Testis (tissue), 2 donors: ENCODE data around the gene LRP10.

Experiments
- POLR2A ChIP-seq: fragments of 450-650 bp; IDR thresholded peaks from one replicate; pipeline ENCODE4 v1.6.1; 2017; ENCODE audit warnings: antibody characterized with exemption, mild to moderate bottlenecking, moderate library complexity
- TF ChIP-seq, protein P1 (sequence below), 3 experiments: fragments of 450-650 bp in 2 of 3; fragments of 200-600 bp in 1 of 3; sonication (generic) in 1 of 3; IDR thresholded peaks; one replicate each; pipeline ENCODE4 v1.5.1; 2016 to 2019; ENCODE audit warnings: antibody characterized with exemption in 3 of 3, mild to moderate bottlenecking in 2 of 3, moderate library complexity in 1 of 3

DNA sequence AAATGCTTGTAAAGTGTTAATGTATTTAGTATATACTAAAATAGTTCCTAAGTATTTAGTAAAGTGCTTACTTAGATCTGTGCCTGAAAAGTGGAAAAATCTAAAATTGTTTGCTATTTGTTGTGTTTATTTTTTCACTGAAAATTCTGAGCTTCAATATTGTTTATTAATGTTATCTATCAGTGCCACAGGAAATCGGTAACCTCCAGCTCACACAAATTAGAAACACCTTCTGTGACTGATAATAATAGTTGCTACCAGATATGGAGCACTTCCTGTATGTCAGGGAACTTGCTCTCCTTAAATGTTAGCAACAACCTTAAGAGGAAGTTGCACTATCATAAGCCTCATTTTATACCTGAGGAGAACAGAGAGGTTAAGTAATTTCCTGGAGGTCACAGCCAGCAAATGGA is 723 bp upstream of the LRP10 start:
- TF ChIP-seq, protein P1, sequence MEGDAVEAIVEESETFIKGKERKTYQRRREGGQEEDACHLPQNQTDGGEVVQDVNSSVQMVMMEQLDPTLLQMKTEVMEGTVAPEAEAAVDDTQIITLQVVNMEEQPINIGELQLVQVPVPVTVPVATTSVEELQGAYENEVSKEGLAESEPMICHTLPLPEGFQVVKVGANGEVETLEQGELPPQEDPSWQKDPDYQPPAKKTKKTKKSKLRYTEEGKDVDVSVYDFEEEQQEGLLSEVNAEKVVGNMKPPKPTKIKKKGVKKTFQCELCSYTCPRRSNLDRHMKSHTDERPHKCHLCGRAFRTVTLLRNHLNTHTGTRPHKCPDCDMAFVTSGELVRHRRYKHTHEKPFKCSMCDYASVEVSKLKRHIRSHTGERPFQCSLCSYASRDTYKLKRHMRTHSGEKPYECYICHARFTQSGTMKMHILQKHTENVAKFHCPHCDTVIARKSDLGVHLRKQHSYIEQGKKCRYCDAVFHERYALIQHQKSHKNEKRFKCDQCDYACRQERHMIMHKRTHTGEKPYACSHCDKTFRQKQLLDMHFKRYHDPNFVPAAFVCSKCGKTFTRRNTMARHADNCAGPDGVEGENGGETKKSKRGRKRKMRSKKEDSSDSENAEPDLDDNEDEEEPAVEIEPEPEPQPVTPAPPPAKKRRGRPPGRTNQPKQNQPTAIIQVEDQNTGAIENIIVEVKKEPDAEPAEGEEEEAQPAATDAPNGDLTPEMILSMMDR (IDR thresholded peaks at IDR 0.05) = no peak
- no peak for TF ChIP-seq POLR2A
